Ishikawa (cell line): ENCODE data around the gene SORCS3.

Experiments used
- CEBPB ChIP-seq: IDR thresholded peaks from 2 replicates; pipeline ENCODE4 v1.6.1; 2012
- EGR1 ChIP-seq: IDR thresholded peaks from 2 replicates; pipeline ENCODE4 v1.6.1; 2012
- EP300 ChIP-seq: IDR thresholded peaks from 2 replicates; pipeline ENCODE4 v1.6.1; 2012; ENCODE audit warnings: borderline replicate concordance
- FOXM1 ChIP-seq: IDR thresholded peaks from 2 replicates; pipeline ENCODE4 v1.6.1; 2012; ENCODE audit warnings: low read depth, borderline replicate concordance
- RAD21 ChIP-seq: IDR thresholded peaks from 2 replicates; pipeline ENCODE4 v1.6.1; 2012; ENCODE audit warnings: low read depth
- TAF1 ChIP-seq: IDR thresholded peaks from 2 replicates; pipeline ENCODE4 v1.6.1; 2012; ENCODE audit warnings: low read depth, mild to moderate bottlenecking
- TEAD4 ChIP-seq: IDR thresholded peaks from 2 replicates; pipeline ENCODE4 v1.6.1; 2012
- YY1 ChIP-seq: IDR thresholded peaks from 2 replicates; pipeline ENCODE4 v1.6.1; 2012; ENCODE audit warnings: low read depth
- TF ChIP-seq, protein P1 (sequence below): IDR thresholded peaks from 2 replicates; pipeline ENCODE4 v1.6.1; 2012
- TF ChIP-seq, protein P2 (sequence below): IDR thresholded peaks from 2 replicates; pipeline ENCODE4 v1.6.1; 2012; ENCODE audit warnings: low read depth, mild to moderate bottlenecking

- TF ChIP-seq EP300: no peak
- no peak for TF ChIP-seq TAF1
- TF ChIP-seq RAD21: no peak
- TF ChIP-seq, protein P1, sequence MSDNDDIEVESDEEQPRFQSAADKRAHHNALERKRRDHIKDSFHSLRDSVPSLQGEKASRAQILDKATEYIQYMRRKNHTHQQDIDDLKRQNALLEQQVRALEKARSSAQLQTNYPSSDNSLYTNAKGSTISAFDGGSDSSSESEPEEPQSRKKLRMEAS: no peak
- no peak for TF ChIP-seq EGR1
- TF ChIP-seq YY1: no peak
- TF ChIP-seq, protein P2, sequence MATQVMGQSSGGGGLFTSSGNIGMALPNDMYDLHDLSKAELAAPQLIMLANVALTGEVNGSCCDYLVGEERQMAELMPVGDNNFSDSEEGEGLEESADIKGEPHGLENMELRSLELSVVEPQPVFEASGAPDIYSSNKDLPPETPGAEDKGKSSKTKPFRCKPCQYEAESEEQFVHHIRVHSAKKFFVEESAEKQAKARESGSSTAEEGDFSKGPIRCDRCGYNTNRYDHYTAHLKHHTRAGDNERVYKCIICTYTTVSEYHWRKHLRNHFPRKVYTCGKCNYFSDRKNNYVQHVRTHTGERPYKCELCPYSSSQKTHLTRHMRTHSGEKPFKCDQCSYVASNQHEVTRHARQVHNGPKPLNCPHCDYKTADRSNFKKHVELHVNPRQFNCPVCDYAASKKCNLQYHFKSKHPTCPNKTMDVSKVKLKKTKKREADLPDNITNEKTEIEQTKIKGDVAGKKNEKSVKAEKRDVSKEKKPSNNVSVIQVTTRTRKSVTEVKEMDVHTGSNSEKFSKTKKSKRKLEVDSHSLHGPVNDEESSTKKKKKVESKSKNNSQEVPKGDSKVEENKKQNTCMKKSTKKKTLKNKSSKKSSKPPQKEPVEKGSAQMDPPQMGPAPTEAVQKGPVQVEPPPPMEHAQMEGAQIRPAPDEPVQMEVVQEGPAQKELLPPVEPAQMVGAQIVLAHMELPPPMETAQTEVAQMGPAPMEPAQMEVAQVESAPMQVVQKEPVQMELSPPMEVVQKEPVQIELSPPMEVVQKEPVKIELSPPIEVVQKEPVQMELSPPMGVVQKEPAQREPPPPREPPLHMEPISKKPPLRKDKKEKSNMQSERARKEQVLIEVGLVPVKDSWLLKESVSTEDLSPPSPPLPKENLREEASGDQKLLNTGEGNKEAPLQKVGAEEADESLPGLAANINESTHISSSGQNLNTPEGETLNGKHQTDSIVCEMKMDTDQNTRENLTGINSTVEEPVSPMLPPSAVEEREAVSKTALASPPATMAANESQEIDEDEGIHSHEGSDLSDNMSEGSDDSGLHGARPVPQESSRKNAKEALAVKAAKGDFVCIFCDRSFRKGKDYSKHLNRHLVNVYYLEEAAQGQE: no peak
- TF ChIP-seq CEBPB: no peak
- no peak for TF ChIP-seq TEAD4
- TF ChIP-seq FOXM1: no peak
These were observed 385.5 kb downstream of the SORCS3 start for GRCh38 chr10:105026566-105026965.
